SK-N-MC (cell line): ENCODE results near the gene PCSK6.

Experiments
- EZH2 ChIP-seq: fragments of 200-600 bp; sonication (generic); IDR thresholded peaks from one replicate; pipeline ENCODE4 v1.6.1; 2017; ENCODE audit warnings: antibody characterized with exemption
- POLR2AphosphoS5 ChIP-seq: IDR thresholded peaks from 2 replicates; pipeline ENCODE4 v1.6.1; 2012; ENCODE audit warnings: mild to moderate bottlenecking, low read depth, low read length, borderline replicate concordance

GRCh38 chr15:101293122-101293521, 196.4 kb downstream of the PCSK6 start:
- TF ChIP-seq POLR2AphosphoS5: no peak
- TF ChIP-seq EZH2: no peak
